Adrenal gland (tissue), 12 donors: ENCODE results near the gene FNBP1. TPM values are rescaled to one million over a fixed set of nuclear protein-coding genes. Genes with fewer than 3 reads are reported as not detected.

Experiments used
- DNase-seq, 7 donors: peaks; one replicate each; pipeline ENCODE4 v3.0.0-alpha.2; 2019 to 2020
- H3K27ac ChIP-seq, 5 donors: fragments of 200-600 bp; sonication (generic) in 4 of 5; 1 replicate in 3 of 5; 2 replicates in 2 of 5; pipeline versions ENCODE4 v1.5.1 to v1.8.0; 2016 to 2020; ENCODE audit warnings: mild to moderate bottlenecking in 1 of 5
- H3K27me3 ChIP-seq: fragments of 200-600 bp; 2 replicates; pipeline ENCODE4 v1.8.0; 2021
- H3K36me3 ChIP-seq, 2 donors: fragments of 200-600 bp; replicated peaks in 1 of 2; 1 replicate in 1 of 2; 2 replicates in 1 of 2; pipeline versions ENCODE4 v1.5.1 to v1.8.0; 2018 to 2022
- H3K4me1 ChIP-seq, 2 donors: fragments of 200-600 bp; replicated peaks in 1 of 2; 1 replicate in 1 of 2; 2 replicates in 1 of 2; pipeline versions ENCODE4 v1.5.1 to v1.8.0; 2018 to 2021
- H3K4me3 ChIP-seq, 4 donors: fragments of 200-600 bp; sonication (generic) in 3 of 4; one replicate each; pipeline ENCODE4 v1.5.1; 2016 to 2018
- H3K9me3 ChIP-seq, 3 donors: fragments of 200-600 bp; sonication (generic) in 1 of 3; replicated peaks in 1 of 3; 1 replicate in 2 of 3; 2 replicates in 1 of 3; pipeline versions ENCODE4 v1.5.1 to v1.8.0; 2016 to 2021
- POLR2A ChIP-seq, 2 donors: fragments of 450-650 bp; IDR thresholded peaks; one replicate each; pipeline ENCODE4 v1.6.1; 2017; ENCODE audit warnings: antibody characterized with exemption in 2 of 2, mild to moderate bottlenecking in 2 of 2, moderate library complexity in 1 of 2
- WGBS, 4 donors: extraction: QIAGEN DNeasy Blood & Tissue Kit in 2 of 4; methylation state at CpG; one replicate each; pipeline versions ENCODE4 v1.1.5 to v1.1.7; 2013 to 2017; 5-methylcytosine and 5-hydroxymethylcytosine counted together
- intact Hi-C, 2 donors: fragments of 100-400 bp; cut with DNase I; formaldehyde crosslinking; loops; one replicate each; pipeline versions ENCODE4 v1.14.1 to v1.15.0; 2022 to 2023
- polyA plus RNA-seq, 3 donors: library from polyadenylated mRNA; stranded (reverse); fragments of 200-250 nt in 2 of 3; fragments of 350-450 nt in 1 of 3; fragmentation: Illumina TruSeq in 1 of 3; extraction: RNeasy Lipid Tissue Mini Kit (QIAGEN cat#74804) in 1 of 3; gene quantifications; one replicate each; pipeline ENCODE4 v1.2.3, GENCODE V29; 2013 to 2014
- total RNA-seq, 9 donors: library from RNA; depleted of rRNA in 4 of 9; stranded (reverse); fragments of >200 nt in 4 of 9; fragments of 120-200 nt in 1 of 9; fragmentation: NEBNext Ultra II Directional in 1 of 9; extraction: Animal tissue kit (Norgen Biotek cat#: 25700) in 1 of 9; gene quantifications; one replicate each; pipeline versions ENCODE4 v1.1.0 to v1.2.4, GENCODE V29; 2013 to 2023
- TF ChIP-seq, protein P1 (sequence below), 6 experiments: fragments of 450-650 bp in 4 of 6; fragments of 200-600 bp in 2 of 6; sonication (generic) in 1 of 6; IDR thresholded peaks; 1 replicate in 5 of 6; 2 replicates in 1 of 6; pipeline versions ENCODE4 v1.5.1 to v1.8.0; 2016 to 2021; ENCODE audit warnings: antibody characterized with exemption in 6 of 6, mild to moderate bottlenecking in 2 of 6, moderate library complexity in 1 of 6
- donor health status: healthy with polysubstance abuse.
- donor health status: Bipolar disorder and iron deficiency.
- donor health status: DM: yes; HTN: yes; CAD: no.
- donor health status: DM: no; HTN: no; CAD: no.
- donor health status: DM: no; HTN: no; CAD: no.
- donor health status: DM: yes; HTN: yes; CAD: no.

Gene FNBP1
- total and polyA plus RNA-seq, 12 donors, result 15.3 to 40.4 (median 24.0) TPM

DNA sequence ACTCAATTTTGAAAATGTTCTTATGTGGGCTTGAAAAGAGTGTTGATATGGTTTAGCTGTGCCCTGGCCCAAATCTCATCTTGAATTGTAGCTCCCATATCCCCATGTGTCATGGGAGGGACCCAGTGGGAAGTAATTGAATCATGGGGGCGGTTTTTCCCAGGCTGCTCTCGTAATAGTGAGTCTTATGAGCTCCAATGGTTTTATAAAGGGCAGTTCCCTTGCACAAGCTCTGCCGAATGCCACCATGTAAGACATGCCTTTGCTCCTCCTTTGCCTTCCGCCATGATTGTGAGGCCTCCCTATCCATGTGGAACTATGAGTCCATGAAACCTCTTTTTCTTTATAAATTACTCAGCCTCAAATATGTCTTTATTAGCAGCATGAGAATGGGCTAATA, 136.7 kb downstream of the FNBP1 start:
- Histone ChIP-seq H3K36me3 (peaks cover 0 to 3% of the 10 kb centered on the region in 2 donors), H3K27me3 (no peaks in the 10 kb centered on the region), H3K27ac (no peak overlapping the region), H3K4me1 (peaks cover 0 to 3% of the 10 kb centered on the region in 2 donors), H3K9me3 (no peaks in the 10 kb centered on the region), H3K4me3 (no peak overlapping the region)
- WGBS, 4 donors, result 93 to 100% (median 95%) methylated on average over 4 of the region's 4 CpGs
- TF ChIP-seq, protein P1, sequence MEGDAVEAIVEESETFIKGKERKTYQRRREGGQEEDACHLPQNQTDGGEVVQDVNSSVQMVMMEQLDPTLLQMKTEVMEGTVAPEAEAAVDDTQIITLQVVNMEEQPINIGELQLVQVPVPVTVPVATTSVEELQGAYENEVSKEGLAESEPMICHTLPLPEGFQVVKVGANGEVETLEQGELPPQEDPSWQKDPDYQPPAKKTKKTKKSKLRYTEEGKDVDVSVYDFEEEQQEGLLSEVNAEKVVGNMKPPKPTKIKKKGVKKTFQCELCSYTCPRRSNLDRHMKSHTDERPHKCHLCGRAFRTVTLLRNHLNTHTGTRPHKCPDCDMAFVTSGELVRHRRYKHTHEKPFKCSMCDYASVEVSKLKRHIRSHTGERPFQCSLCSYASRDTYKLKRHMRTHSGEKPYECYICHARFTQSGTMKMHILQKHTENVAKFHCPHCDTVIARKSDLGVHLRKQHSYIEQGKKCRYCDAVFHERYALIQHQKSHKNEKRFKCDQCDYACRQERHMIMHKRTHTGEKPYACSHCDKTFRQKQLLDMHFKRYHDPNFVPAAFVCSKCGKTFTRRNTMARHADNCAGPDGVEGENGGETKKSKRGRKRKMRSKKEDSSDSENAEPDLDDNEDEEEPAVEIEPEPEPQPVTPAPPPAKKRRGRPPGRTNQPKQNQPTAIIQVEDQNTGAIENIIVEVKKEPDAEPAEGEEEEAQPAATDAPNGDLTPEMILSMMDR (IDR thresholded peaks at IDR 0.05), result no peak
- TF ChIP-seq POLR2A (IDR thresholded peaks at IDR 0.05), result no peak
- intact Hi-C loops, result no loop called here
- DNase-seq, result no peak

DNA sequence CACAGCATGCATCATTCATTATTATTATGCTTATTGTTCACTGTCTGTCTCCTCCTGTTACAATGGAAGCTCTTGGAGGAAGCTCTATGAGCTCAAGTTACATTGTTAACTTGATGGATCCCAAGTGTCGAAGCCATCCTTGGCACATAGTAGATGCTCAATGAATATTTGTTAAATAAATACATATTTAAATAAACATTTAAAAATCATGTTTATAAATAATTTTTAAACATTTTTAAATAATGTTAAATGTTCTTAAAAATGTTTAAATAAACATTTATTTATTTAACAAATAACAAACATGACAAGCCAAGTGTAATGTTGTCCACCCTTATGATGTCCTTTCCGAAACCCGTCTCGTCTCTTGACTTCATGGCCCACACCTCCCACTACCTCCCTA, 138.3 kb downstream of the FNBP1 start:
- Histone ChIP-seq H3K27me3 (no peaks in the 10 kb centered on the region), H3K4me3 (no peak overlapping the region), H3K9me3 (no peaks in the 10 kb centered on the region), H3K4me1 (no peaks in the 10 kb centered on the region), H3K36me3 (peaks cover 0 to 11% of the 10 kb centered on the region in 2 donors), H3K27ac (no peak overlapping the region)
- 95 to 98% (median 97%) methylated on average over 4 of the region's 4 CpGs for WGBS, 4 donors
- intact Hi-C loops, result no loop called here
- DNase-seq, result no peak
- TF ChIP-seq POLR2A (IDR thresholded peaks at IDR 0.05), result no peak
- TF ChIP-seq, protein P1 (IDR thresholded peaks at IDR 0.05), result no peak

DNA sequence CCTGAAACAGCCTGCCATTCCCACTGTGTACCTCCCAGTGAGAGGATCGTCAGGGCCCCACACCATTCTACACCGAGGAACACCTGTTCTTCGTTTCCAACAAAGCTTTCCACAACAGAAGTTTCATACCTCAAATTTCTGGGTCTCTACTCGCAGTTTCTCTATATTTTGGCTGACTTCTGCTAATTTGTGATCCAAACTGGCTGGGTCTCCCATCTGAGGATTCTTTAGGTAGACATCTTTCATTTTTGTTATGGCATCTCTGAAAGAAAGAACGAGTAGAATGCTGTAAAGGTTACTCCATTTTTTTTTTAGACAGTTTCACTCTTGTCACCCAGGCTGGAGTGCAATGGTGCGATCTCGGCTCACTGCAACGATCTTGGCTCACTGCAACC, 140.3 kb downstream of the FNBP1 start:
- no peak overlapping the region for H3K27ac ChIP-seq
- no peak overlapping the region for H3K4me3 ChIP-seq
- intact Hi-C loops, result no loop called here
- no peaks in the 10 kb centered on the region for H3K27me3 ChIP-seq
- peaks cover 0 to 17% of the 10 kb centered on the region in 2 donors for H3K36me3 ChIP-seq
- 90 to 94% (median 93%) methylated on average over 8 of the region's 8 CpGs for WGBS, 4 donors
- TF ChIP-seq, protein P1 (IDR thresholded peaks at IDR 0.05), result no peak
- TF ChIP-seq POLR2A (IDR thresholded peaks at IDR 0.05), result no peak
- H3K4me1 ChIP-seq, result no peaks in the 10 kb centered on the region
- H3K9me3 ChIP-seq, result no peaks in the 10 kb centered on the region
- no peak for DNase-seq

DNA sequence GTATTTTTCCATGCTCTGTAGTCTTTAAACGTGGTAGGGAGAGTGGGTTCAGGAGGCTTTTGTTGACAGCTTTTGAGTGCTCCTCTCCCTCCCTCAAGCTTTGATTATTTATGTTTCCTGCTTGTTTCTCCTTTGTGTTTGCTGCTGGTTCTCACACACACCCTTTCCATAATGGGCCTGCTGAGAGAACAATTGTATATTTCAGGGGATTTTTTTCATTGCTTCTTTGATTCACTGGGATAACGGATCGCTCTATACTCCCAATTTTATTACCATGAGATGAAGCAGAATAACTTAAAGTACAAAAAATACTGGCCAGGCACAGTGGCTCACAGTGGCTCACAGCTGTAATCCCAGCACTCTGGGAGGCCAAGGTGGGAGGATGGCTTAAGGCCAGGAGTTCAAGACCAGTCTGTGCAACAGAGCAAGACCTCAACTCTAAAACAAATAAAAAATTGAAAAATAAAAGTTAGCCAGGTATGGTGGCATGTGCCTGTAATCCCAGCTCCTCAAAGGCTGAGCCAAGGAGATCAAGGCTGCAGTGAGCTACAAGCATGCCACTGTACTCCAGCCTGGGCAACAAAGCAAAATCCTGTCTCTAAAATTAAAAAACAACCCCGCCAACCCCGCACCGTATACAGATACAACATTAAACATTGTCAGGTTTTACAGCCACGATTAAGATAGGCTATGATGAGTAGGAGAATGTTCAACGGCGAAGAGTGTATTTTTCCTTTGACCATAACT, 140.8 kb downstream of the FNBP1 start:
- Histone ChIP-seq H3K4me1 (no peaks in the 10 kb centered on the region), H3K27me3 (no peaks in the 10 kb centered on the region), H3K27ac (no peak overlapping the region), H3K9me3 (no peaks in the 10 kb centered on the region), H3K36me3 (peaks cover 0 to 15% of the 10 kb centered on the region in 2 donors), H3K4me3 (no peak overlapping the region)
- WGBS, 4 donors, result 89 to 96% (median 91%) methylated on average over 9 of the region's 9 CpGs
- intact Hi-C loops, result no loop called here
- TF ChIP-seq, protein P1 (IDR thresholded peaks at IDR 0.05), result no peak
- TF ChIP-seq POLR2A (IDR thresholded peaks at IDR 0.05), result no peak
- DNase-seq, result no peak
